IPS-20b (cell line): ENCODE results near the gene KIAA2012.

ENCODE experiments used
- H3K27ac ChIP-seq: one replicate; pipeline ENCODE4 v1.5.1; 2013; ENCODE audit warnings: low read length
- H3K27me3 ChIP-seq: 2 replicates; pipeline ENCODE4 v1.6.1; 2013; ENCODE audit warnings: mild to moderate bottlenecking, low read length, inconsistent platforms; ENCODE audit not compliant: insufficient read depth
- H3K36me3 ChIP-seq: 2 replicates; pipeline ENCODE4 v1.6.1; 2013; ENCODE audit warnings: low read depth, mild to moderate bottlenecking, inconsistent platforms, low read length, moderate library complexity; ENCODE audit not compliant: insufficient read depth
- H3K4me1 ChIP-seq: 2 replicates; pipeline ENCODE4 v1.6.1; 2013; ENCODE audit warnings: mild to moderate bottlenecking, control low read depth, inconsistent platforms, low read length, moderate library complexity; ENCODE audit not compliant: insufficient read depth
- H3K4me3 ChIP-seq: 2 replicates; pipeline ENCODE4 v1.5.1; 2013; ENCODE audit warnings: mild to moderate bottlenecking, low read length, inconsistent platforms
- H3K9ac ChIP-seq: 2 replicates; pipeline ENCODE4 v1.6.1; 2013; ENCODE audit warnings: low read depth, mild to moderate bottlenecking, inconsistent platforms, low read length, moderate library complexity
- H3K9me3 ChIP-seq: 2 replicates; pipeline ENCODE4 v1.6.1; 2013; ENCODE audit warnings: mild to moderate bottlenecking, low read depth, low read length, inconsistent platforms; ENCODE audit not compliant: insufficient read depth

KIAA2012 gene

DNA sequence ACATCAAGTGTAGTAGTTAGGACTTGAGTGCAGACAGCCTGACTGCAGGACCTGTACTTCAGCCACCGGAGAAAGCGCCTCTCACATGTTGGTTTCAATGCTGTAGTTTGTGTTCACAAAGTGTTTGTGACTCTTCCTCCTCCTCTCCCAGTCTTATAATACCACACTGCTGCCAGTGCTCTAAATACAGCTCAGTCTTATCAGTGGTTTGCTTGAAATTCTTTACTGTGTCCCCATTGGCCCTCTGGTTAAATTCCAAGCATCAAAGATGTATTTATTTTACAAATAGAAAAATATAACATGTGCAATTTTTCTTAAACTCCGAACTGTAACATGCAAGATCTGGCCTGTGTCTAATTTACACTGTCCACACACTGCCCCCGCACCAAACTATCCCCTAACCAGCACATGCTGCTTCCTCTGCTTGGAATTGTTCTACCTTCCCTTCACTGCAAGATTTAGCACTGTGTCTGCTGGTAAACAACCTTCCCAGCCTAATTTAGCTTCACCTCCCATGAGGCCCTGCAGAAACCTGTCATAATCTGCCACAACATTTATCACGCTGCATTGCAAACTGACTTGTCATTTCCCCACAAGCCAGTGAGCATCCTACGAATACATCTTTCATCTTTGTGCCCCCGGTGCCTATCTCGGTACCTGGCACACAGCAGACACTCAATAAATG is 88.2 kb downstream of the KIAA2012 start:
- Histone ChIP-seq H3K27ac (no peak overlapping the region), H3K4me3 (no peak overlapping the region), H3K9ac (no peak overlapping the region), H3K9me3 (no peaks in the 10 kb centered on the region), H3K27me3 (no peaks in the 10 kb centered on the region), H3K4me1 (no peaks in the 10 kb centered on the region), H3K36me3 (no peaks in the 10 kb centered on the region)

DNA sequence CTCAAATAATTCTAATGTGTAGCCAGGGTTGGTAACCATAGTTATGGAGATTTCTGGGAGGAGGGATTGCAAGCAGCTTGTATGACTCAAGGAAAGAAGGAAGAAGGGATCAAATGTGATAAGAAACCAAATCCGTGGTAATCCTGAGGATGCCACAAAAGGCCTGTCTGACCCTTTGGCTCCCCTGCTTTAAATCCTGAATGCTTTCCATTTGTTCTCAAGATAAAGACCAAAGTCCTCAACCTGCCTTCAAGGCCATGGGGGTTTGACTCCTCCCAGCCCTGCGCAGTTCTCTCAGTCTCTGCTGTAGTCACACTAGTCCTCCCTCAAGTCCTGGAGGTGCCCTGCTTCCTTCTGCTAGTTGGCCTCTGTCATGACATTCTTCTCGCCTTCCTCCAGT is 91.4 kb downstream of the KIAA2012 start:
- no peaks in the 10 kb centered on the region for H3K4me1 ChIP-seq
- no peak overlapping the region for H3K27ac ChIP-seq
- H3K4me3 ChIP-seq = no peak overlapping the region
- H3K36me3 ChIP-seq = no peaks in the 10 kb centered on the region
- peaks cover 3% of the 10 kb centered on the region; the same call in 1 of the 2 replicates for H3K27me3 ChIP-seq
- no peaks in the 10 kb centered on the region for H3K9me3 ChIP-seq
- no peak overlapping the region for H3K9ac ChIP-seq

DNA sequence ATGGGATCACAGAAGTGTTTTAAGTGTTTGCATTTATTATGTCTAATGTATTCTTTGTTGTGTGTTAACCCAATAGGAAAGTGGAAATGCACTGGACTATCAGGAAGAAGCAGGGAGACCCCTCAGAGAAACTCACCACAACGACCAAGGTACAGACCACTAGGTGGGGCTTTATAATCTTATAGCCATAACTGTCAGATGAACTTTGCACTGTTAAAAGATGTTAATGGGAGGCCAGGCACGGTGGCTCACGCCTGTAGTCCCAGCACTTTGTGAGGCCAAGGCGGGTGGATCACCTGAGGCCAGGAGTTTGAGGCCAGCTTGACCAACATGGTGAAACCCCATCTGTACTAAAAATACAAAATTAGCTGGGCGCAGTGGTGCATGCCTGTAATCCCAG is 92.2 kb downstream of the KIAA2012 start:
- H3K36me3 ChIP-seq = no peaks in the 10 kb centered on the region
- H3K4me3 ChIP-seq = no peak overlapping the region
- peaks cover 11% of the 10 kb centered on the region; the same call in 1 of the 2 replicates for H3K27me3 ChIP-seq
- no peaks in the 10 kb centered on the region for H3K4me1 ChIP-seq
- H3K9ac ChIP-seq = no peak overlapping the region
- no peaks in the 10 kb centered on the region for H3K9me3 ChIP-seq
- no peak overlapping the region for H3K27ac ChIP-seq

DNA sequence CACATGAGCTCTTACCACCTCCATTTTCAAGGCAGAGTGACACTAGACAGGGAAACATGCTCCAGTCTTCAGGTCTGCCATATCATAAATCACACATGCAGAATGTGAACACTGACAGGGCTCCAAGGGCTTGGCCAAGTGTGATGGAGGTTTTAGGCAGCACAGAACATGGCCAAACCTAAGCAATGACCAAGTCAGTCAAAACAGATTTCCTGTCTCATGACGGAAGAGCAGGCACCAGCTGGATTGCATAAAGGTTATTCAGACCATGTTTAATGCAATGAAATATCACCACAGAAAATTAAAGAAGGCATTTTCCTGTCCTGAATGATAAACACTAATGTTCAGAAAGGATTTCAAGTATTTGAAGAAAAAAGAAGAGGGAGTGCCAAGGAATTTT is 92.9 kb downstream of the KIAA2012 start:
- Histone ChIP-seq H3K4me1 (no peaks in the 10 kb centered on the region; the same call in 1 of the 2 replicates), H3K27ac (no peak overlapping the region), H3K9ac (no peak overlapping the region), H3K4me3 (no peak overlapping the region), H3K9me3 (no peaks in the 10 kb centered on the region), H3K36me3 (no peaks in the 10 kb centered on the region), H3K27me3 (peaks cover 18% of the 10 kb centered on the region)

DNA sequence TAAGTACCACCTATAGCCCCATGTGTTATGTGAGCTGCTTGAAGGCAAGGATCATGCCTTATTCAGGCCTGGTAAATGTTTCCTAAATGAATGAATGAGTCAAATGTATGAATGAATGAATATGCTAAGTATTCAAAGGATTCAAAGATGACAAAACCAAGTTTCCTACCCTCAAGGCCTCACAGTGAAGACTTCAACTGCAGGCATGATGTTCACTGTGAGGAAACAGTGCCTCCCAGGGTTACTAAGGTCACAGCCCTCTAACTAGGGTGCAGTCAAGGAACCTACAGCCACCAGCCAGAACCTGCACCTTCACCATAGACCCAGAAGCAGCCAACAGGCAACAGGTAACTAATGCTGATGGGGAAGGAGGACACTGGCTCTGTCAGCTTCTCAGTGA is 96.1 kb downstream of the KIAA2012 start:
- H3K4me3 ChIP-seq = no peak overlapping the region
- no peaks in the 10 kb centered on the region; the same call in 1 of the 2 replicates for H3K4me1 ChIP-seq
- H3K27me3 ChIP-seq = peaks cover 38% of the 10 kb centered on the region
- no peak overlapping the region for H3K27ac ChIP-seq
- no peaks in the 10 kb centered on the region for H3K36me3 ChIP-seq
- H3K9me3 ChIP-seq = no peaks in the 10 kb centered on the region
- no peak overlapping the region for H3K9ac ChIP-seq

DNA sequence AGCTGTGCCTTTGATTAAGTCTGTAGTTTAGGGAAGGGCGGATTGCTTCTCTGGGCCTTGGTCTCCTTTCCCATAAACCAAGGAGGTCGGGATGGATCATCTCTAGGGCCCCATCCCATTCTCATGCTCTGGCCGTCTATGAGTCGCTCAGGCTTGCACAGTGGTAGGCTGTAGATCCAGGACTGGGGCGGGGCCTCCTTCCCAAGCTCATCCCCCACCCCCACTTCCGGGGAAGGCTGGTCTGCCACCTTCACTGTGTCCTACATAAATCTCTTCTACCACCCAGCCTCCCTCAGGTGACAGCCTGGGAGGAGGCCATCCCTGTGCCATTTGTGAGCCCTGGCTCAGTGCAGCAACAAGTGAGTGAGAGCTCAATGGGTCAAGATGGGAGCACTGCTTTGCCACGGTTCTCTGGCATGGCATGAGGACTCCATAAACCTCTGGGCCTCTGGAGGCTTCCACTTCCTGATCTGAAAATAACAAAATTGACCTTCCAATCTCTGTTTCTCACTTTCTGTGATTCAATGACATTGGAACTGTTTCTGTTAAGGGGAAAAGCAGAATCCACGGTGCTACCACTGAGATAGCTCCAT is 96.9 kb downstream of the KIAA2012 start:
- no peak overlapping the region for H3K9ac ChIP-seq

DNA sequence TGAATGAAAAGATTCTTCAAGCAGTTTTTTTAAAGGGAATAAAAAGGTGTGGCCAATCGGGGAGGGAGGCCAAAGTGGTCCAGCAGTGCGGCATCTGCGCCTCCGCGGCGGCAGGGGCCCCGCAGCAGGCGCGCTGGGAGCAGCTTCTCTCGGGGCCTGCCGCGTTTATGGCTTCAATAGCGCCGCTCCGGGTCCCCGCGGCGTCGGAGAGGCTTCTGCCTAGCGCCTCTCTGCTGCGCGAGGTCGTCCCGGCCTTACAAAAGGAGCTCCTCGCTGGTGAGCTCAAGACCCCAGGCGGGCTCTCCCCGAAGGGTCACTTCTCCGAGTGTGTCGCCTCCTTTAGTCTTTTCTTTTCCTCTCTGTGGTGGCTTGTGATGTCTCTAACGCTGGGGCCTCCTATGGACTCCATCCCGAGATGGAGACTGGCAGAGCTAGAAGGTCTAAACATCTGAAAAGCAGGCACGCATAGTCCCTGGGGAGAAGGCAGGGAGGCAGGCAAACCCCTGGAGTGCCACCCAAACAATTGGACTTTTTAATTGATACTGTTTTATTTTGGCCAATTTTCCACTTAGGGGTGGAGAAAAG is 98.3 kb downstream of the KIAA2012 start:
- H3K9ac ChIP-seq = no peak overlapping the region
- H3K27ac ChIP-seq = no peak overlapping the region
- H3K9me3 ChIP-seq = no peaks in the 10 kb centered on the region
- H3K4me3 ChIP-seq = peak overlapping the region; percentile 54; the same call in 1 of the 2 replicates
- H3K36me3 ChIP-seq = no peaks in the 10 kb centered on the region
- H3K4me1 ChIP-seq = no peaks in the 10 kb centered on the region; the same call in 1 of the 2 replicates
- peaks cover 38% of the 10 kb centered on the region for H3K27me3 ChIP-seq

More for the DNA sequence above, 96.9 kb downstream of the KIAA2012 start:
- no peak overlapping the region for H3K27ac ChIP-seq
- H3K4me1 ChIP-seq = no peaks in the 10 kb centered on the region; the same call in 1 of the 2 replicates
- peaks cover 38% of the 10 kb centered on the region for H3K27me3 ChIP-seq
- no peaks in the 10 kb centered on the region for H3K9me3 ChIP-seq
- no peak overlapping the region for H3K4me3 ChIP-seq
- H3K36me3 ChIP-seq = no peaks in the 10 kb centered on the region

DNA sequence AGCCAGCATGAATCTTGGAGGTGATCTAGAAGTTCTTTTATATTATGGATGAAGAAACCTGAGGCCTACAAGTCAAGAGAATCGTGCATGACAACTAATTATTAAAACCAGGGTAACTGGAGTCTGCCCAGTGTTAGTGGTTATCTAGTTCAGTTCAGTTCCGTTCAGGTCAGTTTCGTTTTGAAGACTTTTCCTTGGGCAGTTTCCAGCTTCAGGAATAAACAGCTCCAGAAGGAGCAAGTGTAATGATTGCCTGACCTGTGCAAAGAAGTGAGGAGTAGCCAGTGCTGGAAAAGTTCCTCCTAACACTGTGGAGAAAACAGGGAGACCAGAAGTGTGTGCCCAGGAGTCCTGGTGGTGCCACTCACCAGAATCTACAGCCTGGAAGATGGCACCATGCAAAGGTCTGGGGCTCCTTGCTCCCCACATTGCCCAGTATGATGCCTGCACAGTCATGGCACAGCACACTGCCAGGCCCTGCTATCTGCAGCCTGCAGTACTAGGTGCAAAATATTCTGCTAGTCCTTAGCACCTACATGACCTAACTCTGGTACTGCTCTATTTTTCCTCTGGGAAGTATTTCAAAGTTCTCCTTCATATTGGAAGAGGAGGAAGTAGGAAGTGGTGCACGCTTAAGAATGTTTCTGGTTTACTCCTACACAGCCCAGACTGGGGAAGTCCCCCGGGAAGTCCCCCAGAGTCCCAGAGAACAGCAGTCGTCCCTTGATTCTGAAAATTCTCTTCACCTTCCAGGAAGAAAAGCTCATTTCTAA is 99.6 kb downstream of the KIAA2012 start:
- no peak overlapping the region for H3K9ac ChIP-seq
- no peaks in the 10 kb centered on the region; the same call in 1 of the 2 replicates for H3K4me1 ChIP-seq
- H3K27me3 ChIP-seq = peaks cover 38% of the 10 kb centered on the region
- no peak overlapping the region for H3K27ac ChIP-seq
- no peaks in the 10 kb centered on the region for H3K36me3 ChIP-seq
- no peak overlapping the region for H3K4me3 ChIP-seq
- H3K9me3 ChIP-seq = no peaks in the 10 kb centered on the region

DNA sequence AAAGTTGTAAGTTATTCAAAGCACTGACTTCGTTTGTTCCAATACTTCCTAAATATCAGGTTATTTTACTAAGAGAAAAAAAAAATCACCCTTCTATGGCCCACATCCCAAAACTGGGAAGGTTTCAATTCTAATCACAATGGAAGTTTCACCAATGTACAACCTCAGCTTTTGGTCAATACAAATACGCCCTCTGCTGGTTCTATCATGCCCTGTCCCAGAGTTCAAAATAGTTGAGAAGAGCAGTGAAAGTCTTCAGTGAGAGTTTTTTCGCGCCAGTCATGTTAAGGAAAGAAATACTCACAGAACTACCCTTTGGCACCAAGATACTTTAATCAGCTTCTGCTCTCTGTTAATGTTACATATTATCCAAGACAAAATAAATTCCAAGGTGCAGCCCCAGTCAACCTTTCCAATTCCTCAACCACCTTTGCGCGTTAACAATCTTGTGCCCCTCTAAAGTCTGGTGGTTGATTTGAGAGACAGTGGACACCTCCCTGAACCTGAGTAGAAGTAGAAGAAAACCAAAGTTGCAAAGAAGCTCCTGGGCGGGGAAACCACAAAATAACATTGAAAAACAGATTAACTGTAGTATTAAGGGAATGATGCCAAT is 105.4 kb downstream of the KIAA2012 start:
- Histone ChIP-seq H3K27me3 (no peaks in the 10 kb centered on the region), H3K9ac (no peak overlapping the region), H3K9me3 (no peaks in the 10 kb centered on the region), H3K36me3 (no peaks in the 10 kb centered on the region), H3K4me3 (no peak overlapping the region), H3K27ac (no peak overlapping the region), H3K4me1 (no peaks in the 10 kb centered on the region)

DNA sequence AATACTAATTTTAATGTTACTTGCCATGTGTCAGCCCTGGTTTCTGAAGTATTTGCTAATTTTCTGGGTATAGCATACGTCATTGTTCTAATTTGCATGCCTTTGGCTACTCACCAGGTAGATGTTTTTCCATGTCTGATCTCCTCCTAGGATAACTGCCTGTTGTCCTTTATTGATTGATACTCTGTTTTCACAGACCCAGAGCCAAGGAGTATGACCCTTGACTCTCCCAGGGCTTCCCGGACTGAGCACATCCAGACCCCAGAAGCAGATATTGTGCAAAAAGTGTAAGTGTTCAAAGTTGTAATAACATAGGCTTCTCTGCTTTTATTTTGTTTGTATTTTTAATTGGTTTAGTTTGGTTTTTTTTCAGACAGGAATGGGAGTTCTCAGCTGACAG is 111.5 kb downstream of the KIAA2012 start:
- no peaks in the 10 kb centered on the region for H3K27me3 ChIP-seq
- no peak overlapping the region for H3K9ac ChIP-seq
- H3K9me3 ChIP-seq = no peaks in the 10 kb centered on the region
- H3K4me1 ChIP-seq = no peaks in the 10 kb centered on the region
- no peak overlapping the region for H3K4me3 ChIP-seq
- no peak overlapping the region for H3K27ac ChIP-seq
- no peaks in the 10 kb centered on the region for H3K36me3 ChIP-seq

DNA sequence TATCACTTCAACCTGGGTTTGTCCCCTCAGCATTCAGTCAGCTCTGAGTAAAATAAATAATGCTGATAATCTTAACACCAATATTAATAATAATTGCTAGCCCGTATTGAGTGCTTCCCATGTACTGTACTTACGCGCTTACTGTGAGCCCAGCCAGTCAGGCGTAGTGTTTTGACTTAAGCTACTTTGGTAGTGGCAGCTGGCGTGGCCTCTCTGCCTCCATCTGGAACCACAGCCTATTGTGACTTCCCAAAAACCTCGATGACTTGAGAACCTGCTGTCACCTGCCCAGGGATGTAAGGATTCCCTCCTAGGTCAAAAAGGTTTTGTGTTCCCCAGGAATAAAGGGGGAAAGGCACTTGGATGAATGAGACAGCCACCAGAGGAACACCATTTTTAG is 112.1 kb downstream of the KIAA2012 start:
- no peaks in the 10 kb centered on the region for H3K4me1 ChIP-seq

More for the DNA sequence above, 112.1 kb downstream of the KIAA2012 start:
- no peaks in the 10 kb centered on the region for H3K27me3 ChIP-seq
- no peak overlapping the region for H3K27ac ChIP-seq
- no peak overlapping the region for H3K9ac ChIP-seq
- H3K36me3 ChIP-seq = no peaks in the 10 kb centered on the region
- no peaks in the 10 kb centered on the region for H3K9me3 ChIP-seq
- no peak overlapping the region for H3K4me3 ChIP-seq
